CD8-positive, alpha-beta memory T cell (primary cell): ENCODE measurements around the gene SERTAD4. TPM values are rescaled to one million over a fixed set of nuclear protein-coding genes. Genes with fewer than 3 reads are reported as not detected.

Experiments
- CTCF ChIA-PET: fragments of 350-600 bp; sonication (Branson Sonifier 250); formaldehyde crosslinking; loops from one replicate; lab custom pipeline; 2021; ENCODE audit warnings: antibody characterized with exemption; lab: Charles Lee
- POLR2A ChIA-PET: fragments of 350-600 bp; sonication (Branson Sonifier 250); formaldehyde crosslinking; loops from one replicate; lab custom pipeline; 2021; ENCODE audit warnings: antibody characterized with exemption; lab: Charles Lee
- DNase-seq, 5 donors: peaks; one replicate each; pipeline versions ENCODE4 v3.0.0 to v3.0.0-alpha.2; 2020 to 2022; ENCODE audit warnings: mixed read lengths in 1 of 5
- H3K27ac ChIP-seq: one replicate; pipeline ENCODE4 v1.7.0; 2013; ENCODE audit warnings: low read depth, mild to moderate bottlenecking, low read length, moderate library complexity
- H3K27me3 ChIP-seq: 2 replicates; pipeline ENCODE4 v1.7.0; 2013; ENCODE audit warnings: low read length, mild to moderate bottlenecking; ENCODE audit not compliant: insufficient read depth, poor library complexity, severe bottlenecking
- H3K36me3 ChIP-seq: 2 replicates; pipeline ENCODE4 v1.7.0; 2013; ENCODE audit warnings: mild to moderate bottlenecking, low read length, moderate library complexity; ENCODE audit not compliant: insufficient read depth
- H3K4me1 ChIP-seq: 2 replicates; pipeline ENCODE4 v1.7.0; 2013; ENCODE audit warnings: mild to moderate bottlenecking, low read length, moderate library complexity; ENCODE audit not compliant: insufficient read depth
- H3K4me3 ChIP-seq: 2 replicates; pipeline ENCODE4 v1.7.0; 2013; ENCODE audit warnings: mild to moderate bottlenecking, low read length
- H3K9me3 ChIP-seq: 2 replicates; pipeline ENCODE4 v1.7.0; 2013; ENCODE audit warnings: mild to moderate bottlenecking, low read length
- H3K27ac Mint-ChIP-seq, 8 donors: one replicate each; pipeline ENCODE4 v1.8.0; 2020 to 2021; ENCODE audit warnings: mixed read lengths in 8 of 8, mild to moderate bottlenecking in 6 of 8, inconsistent platforms in 3 of 8, moderate library complexity in 3 of 8
- H3K27me3 Mint-ChIP-seq, 2 donors: one replicate each; pipeline ENCODE4 v1.8.0; 2020 to 2021; ENCODE audit warnings: mixed read lengths in 2 of 2, mild to moderate bottlenecking in 1 of 2, moderate library complexity in 1 of 2
- H3K36me3 Mint-ChIP-seq, 3 donors: one replicate each; pipeline ENCODE4 v1.8.0; 2020 to 2021; ENCODE audit warnings: mixed read lengths in 3 of 3, inconsistent platforms in 1 of 3, mild to moderate bottlenecking in 1 of 3
- H3K4me1 Mint-ChIP-seq, 3 donors: one replicate each; pipeline ENCODE4 v1.8.0; 2020 to 2021; ENCODE audit warnings: mixed read lengths in 3 of 3, inconsistent platforms in 1 of 3, mild to moderate bottlenecking in 1 of 3
- H3K4me3 Mint-ChIP-seq, 7 donors: one replicate each; pipeline ENCODE4 v1.8.0; 2020 to 2021; ENCODE audit warnings: mixed read lengths in 7 of 7, mild to moderate bottlenecking in 6 of 7, moderate library complexity in 4 of 7, inconsistent platforms in 2 of 7
- H3K9me3 Mint-ChIP-seq, 5 donors: one replicate each; pipeline ENCODE4 v1.8.0; 2020 to 2022; ENCODE audit warnings: mixed read lengths in 5 of 5, mild to moderate bottlenecking in 3 of 5, moderate library complexity in 2 of 5, inconsistent platforms in 1 of 5
- polyA plus RNA-seq: library from polyadenylated mRNA; unstranded; fragments of 300-500 nt; fragmentation: Illumina TruSeq; gene quantifications from one replicate; pipeline ENCODE4 v1.2.3, GENCODE V29; 2021
- total RNA-seq, 2 experiments: library from RNA; stranded (reverse); gene quantifications; one replicate each; pipeline ENCODE4 v1.2.3, GENCODE V29; 2021

Gene SERTAD4
- total and polyA plus RNA-seq, 3 experiments from 2014 or later = not detected

DNA sequence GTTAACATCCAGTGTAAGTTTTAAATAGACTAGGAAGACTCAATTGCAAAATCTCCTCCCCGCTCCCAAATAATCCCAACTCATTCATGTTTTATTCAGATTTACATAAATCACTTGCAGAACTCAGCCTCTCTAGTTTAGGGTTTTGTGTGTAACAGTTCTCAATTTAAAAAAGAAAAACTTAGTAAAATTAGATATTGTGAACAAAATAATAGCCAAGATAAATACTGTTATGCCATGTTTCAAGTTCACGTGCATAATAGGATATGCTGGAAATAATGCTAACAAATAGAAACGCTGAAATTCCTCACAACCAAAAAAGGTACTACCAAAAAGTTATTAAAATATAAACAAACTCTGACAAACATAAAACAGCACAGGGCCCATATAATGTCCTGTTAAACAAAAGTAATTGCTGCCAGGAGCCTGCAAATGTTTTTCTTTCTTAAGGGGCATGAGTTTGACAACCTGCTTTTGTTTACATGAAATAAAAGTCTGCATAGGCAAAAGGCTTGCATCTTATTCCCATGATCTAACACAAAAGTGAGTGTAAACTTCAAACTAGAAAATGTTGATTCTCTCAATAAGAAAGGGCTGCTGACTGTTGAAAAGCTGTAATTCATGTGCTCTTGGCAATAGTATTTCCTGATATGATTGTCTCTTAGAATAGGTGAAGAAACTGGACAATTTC, 2.9 kb downstream of the SERTAD4 start:
- no peak overlapping the region for H3K4me3 Mint-ChIP-seq
- Histone ChIP-seq H3K4me3 (no peak overlapping the region), H3K9me3 (no peaks in the 10 kb centered on the region), H3K36me3 (no peaks in the 10 kb centered on the region), H3K27me3 (peaks cover 19% of the 10 kb centered on the region), H3K4me1 (no peaks in the 10 kb centered on the region), H3K27ac (no peak overlapping the region)
- no peak for DNase-seq
- peaks cover 9 to 13% (median 12%) of the 10 kb centered on the region in 3 donors for H3K4me1 Mint-ChIP-seq
- ChIA-PET POLR2A (no interaction called here), CTCF (no interaction called here)
- H3K27me3 Mint-ChIP-seq = peaks cover 43 to 73% of the 10 kb centered on the region in 2 donors
- H3K9me3 Mint-ChIP-seq = peaks cover 0 to 4% (median 0%) of the 10 kb centered on the region in 5 donors
- H3K36me3 Mint-ChIP-seq = no peaks in the 10 kb centered on the region
- H3K27ac Mint-ChIP-seq = no peak overlapping the region

DNA sequence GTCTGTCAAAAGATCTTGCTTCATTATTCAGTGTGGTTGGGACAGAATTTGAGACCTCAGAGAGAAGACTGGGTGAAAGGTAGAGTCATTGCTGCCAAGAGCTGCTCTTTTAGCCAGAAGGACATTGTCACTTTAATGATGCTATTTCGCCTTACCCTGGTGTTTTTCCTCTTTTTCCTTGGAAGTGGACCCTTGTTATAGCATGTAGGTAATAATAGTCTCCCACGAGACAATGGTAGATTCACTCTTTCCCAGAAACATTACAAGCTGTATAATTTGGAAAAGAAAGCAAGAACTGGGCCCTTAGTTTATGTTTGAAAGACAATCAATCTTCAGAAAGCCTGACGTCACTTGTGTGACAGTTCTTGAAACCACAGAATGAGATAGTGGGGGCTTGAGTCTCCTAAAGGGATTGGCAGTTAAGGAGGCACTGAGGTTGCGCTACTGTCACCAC, 3.8 kb downstream of the SERTAD4 start:
- DNase-seq = no peak
- Histone ChIP-seq H3K27me3 (peaks cover 15% of the 10 kb centered on the region), H3K27ac (no peak overlapping the region), H3K4me3 (no peak overlapping the region), H3K9me3 (no peaks in the 10 kb centered on the region), H3K4me1 (no peaks in the 10 kb centered on the region), H3K36me3 (no peaks in the 10 kb centered on the region)
- H3K4me1 Mint-ChIP-seq = peaks cover 9 to 13% (median 12%) of the 10 kb centered on the region in 3 donors
- H3K27ac Mint-ChIP-seq = no peak overlapping the region
- H3K36me3 Mint-ChIP-seq = no peaks in the 10 kb centered on the region
- CTCF ChIA-PET = no interaction called here
- POLR2A ChIA-PET = no interaction called here
- H3K9me3 Mint-ChIP-seq = peaks cover 0 to 2% (median 0%) of the 10 kb centered on the region in 5 donors
- peaks cover 40 to 73% of the 10 kb centered on the region in 2 donors for H3K27me3 Mint-ChIP-seq
- H3K4me3 Mint-ChIP-seq = no peak overlapping the region

- Mint-ChIP-seq H3K36me3 (no peaks in the 10 kb centered on the region), H3K27ac (no peak overlapping the region), H3K4me3 (no peak overlapping the region), H3K9me3 (peaks cover 0 to 2% (median 0%) of the 10 kb centered on the region in 5 donors), H3K27me3 (peaks cover 38 to 73% of the 10 kb centered on the region in 2 donors), H3K4me1 (peaks cover 8 to 11% (median 11%) of the 10 kb centered on the region in 3 donors)
- Histone ChIP-seq H3K36me3 (no peaks in the 10 kb centered on the region), H3K27me3 (peaks cover 9% of the 10 kb centered on the region), H3K4me3 (no peak overlapping the region), H3K27ac (no peak overlapping the region), H3K9me3 (no peaks in the 10 kb centered on the region), H3K4me1 (no peaks in the 10 kb centered on the region)
- ChIA-PET CTCF (no interaction called here), POLR2A (no interaction called here)
- DNase-seq = no peak
Measured at GRCh38 chr1:210236840-210237409, 4.3 kb downstream of the SERTAD4 start.

DNA sequence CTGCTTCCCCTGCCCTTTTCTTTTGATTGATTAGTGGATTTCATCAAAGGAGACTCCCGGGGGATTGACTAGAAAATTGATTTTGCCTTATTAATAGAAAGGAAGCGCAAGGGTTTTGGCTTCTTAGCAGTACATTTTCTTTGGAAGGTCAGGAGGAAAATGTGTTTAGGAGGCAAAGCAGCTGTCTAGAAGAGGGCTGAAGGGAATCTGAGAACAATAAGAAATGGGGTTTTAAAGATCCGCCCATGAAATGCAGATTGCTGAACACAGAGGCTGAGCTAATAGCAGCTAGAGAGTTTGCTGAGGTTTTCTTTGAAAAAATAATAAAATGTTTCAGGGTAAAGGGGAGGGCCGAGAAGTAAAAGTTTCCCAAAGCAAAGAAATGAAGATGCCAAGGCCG, 4.9 kb downstream of the SERTAD4 start:
- Mint-ChIP-seq H3K4me3 (no peak overlapping the region), H3K27me3 (peaks cover 35 to 74% of the 10 kb centered on the region in 2 donors), H3K4me1 (peaks cover 6 to 7% (median 6%) of the 10 kb centered on the region in 3 donors), H3K27ac (no peak overlapping the region), H3K36me3 (no peaks in the 10 kb centered on the region), H3K9me3 (peaks cover 0 to 2% (median 0%) of the 10 kb centered on the region in 5 donors)
- DNase-seq = no peak
- peaks cover 9% of the 10 kb centered on the region for H3K27me3 ChIP-seq
- no peaks in the 10 kb centered on the region for H3K9me3 ChIP-seq
- H3K4me3 ChIP-seq = no peak overlapping the region
- no peak overlapping the region for H3K27ac ChIP-seq
- no peaks in the 10 kb centered on the region for H3K4me1 ChIP-seq
- CTCF ChIA-PET = no interaction called here
- POLR2A ChIA-PET = no interaction called here
- H3K36me3 ChIP-seq = no peaks in the 10 kb centered on the region

- no peak overlapping the region for H3K27ac ChIP-seq
- H3K4me1 ChIP-seq = no peaks in the 10 kb centered on the region
- Mint-ChIP-seq H3K27me3 (peaks cover 36 to 79% of the 10 kb centered on the region in 2 donors), H3K4me1 (peaks cover 6 to 7% (median 6%) of the 10 kb centered on the region in 3 donors), H3K9me3 (peaks cover 0 to 2% (median 0%) of the 10 kb centered on the region in 5 donors), H3K4me3 (no peak overlapping the region), H3K27ac (no peak overlapping the region), H3K36me3 (no peaks in the 10 kb centered on the region)
- POLR2A ChIA-PET = no interaction called here
- no peak overlapping the region for H3K4me3 ChIP-seq
- CTCF ChIA-PET = no interaction called here
- H3K36me3 ChIP-seq = no peaks in the 10 kb centered on the region
- no peaks in the 10 kb centered on the region for H3K9me3 ChIP-seq
- no peak for DNase-seq
- peaks cover 9% of the 10 kb centered on the region for H3K27me3 ChIP-seq
Measured at GRCh38 chr1:210237981-210238380, 5.4 kb downstream of the SERTAD4 start.

DNA sequence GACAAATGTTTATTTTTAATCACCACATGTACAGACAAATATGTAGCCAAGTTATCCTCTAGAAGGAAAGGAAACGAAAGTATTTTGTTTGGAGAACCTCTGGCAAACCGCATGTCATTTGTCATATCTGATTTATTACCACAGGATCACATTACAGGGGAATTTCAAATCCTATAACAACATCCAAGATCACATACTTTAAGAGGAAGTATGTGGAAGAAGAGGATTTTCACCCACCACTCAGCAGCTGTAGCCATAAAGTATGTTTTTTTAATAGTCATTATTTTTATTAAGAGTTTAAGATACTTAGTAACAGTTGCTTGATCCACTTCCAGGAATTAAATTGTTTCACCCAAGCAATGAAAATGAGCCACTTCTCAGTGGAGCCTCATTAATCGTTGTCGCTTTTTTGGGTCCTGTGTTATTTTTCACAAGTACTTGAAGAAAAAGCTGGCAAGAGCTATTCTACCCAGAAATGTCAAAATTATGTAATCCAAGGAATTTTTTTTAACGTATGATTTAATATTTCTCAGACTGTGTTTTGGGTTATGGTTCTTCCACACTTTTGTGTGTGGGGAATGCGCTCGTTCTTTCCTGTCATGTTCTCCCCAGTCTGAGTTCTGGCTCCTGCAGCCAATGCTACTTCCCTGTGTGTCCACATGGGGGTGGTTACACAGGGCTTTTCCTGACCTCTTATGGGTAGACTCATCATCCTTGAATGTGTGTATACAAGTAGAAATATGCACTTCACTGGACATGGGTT, 6.9 kb downstream of the SERTAD4 start:
- no peak for DNase-seq
- peaks cover 0 to 2% (median 0%) of the 10 kb centered on the region in 5 donors for H3K9me3 Mint-ChIP-seq
- peaks cover under 1 to 2% (median 2%) of the 10 kb centered on the region in 3 donors for H3K4me1 Mint-ChIP-seq
- no peak overlapping the region for H3K4me3 Mint-ChIP-seq
- H3K27me3 Mint-ChIP-seq = peaks cover 34 to 87% of the 10 kb centered on the region in 2 donors
- H3K27me3 ChIP-seq = peaks cover 5% of the 10 kb centered on the region
- H3K36me3 Mint-ChIP-seq = no peaks in the 10 kb centered on the region
- no peak overlapping the region for H3K27ac Mint-ChIP-seq
- no peak overlapping the region for H3K4me3 ChIP-seq
- ChIA-PET POLR2A (no interaction called here), CTCF (no interaction called here)
- no peaks in the 10 kb centered on the region for H3K4me1 ChIP-seq
- H3K9me3 ChIP-seq = no peaks in the 10 kb centered on the region
- H3K36me3 ChIP-seq = no peaks in the 10 kb centered on the region
- no peak overlapping the region for H3K27ac ChIP-seq

- POLR2A ChIA-PET = no interaction called here
- peaks cover 29 to 86% of the 10 kb centered on the region in 2 donors for H3K27me3 Mint-ChIP-seq
- Histone ChIP-seq H3K9me3 (no peaks in the 10 kb centered on the region), H3K4me3 (no peak overlapping the region), H3K4me1 (no peaks in the 10 kb centered on the region), H3K27me3 (peaks cover 3% of the 10 kb centered on the region), H3K36me3 (no peaks in the 10 kb centered on the region), H3K27ac (no peak overlapping the region)
- no peak overlapping the region for H3K4me3 Mint-ChIP-seq
- no peaks in the 10 kb centered on the region for H3K4me1 Mint-ChIP-seq
- peaks cover 0 to 2% (median 0%) of the 10 kb centered on the region in 5 donors for H3K9me3 Mint-ChIP-seq
- DNase-seq = no peak
- H3K36me3 Mint-ChIP-seq = no peaks in the 10 kb centered on the region
- H3K27ac Mint-ChIP-seq = no peak overlapping the region
- CTCF ChIA-PET = no interaction called here
Measured at GRCh38 chr1:210241121-210241520, 8.5 kb downstream of the SERTAD4 start.
